H1 (cell line): ENCODE measurements around the gene TFF2.

Experiments
- BACH1 ChIP-seq: IDR thresholded peaks from 2 replicates; pipeline ENCODE4 v1.6.1; 2012; ENCODE audit warnings: low read length, improper control_type of control experiment
- CEBPB ChIP-seq: IDR thresholded peaks from 2 replicates; pipeline ENCODE4 v1.6.1; 2012; ENCODE audit warnings: low read depth, low read length
- CREB1 ChIP-seq: IDR thresholded peaks from 2 replicates; pipeline ENCODE4 v1.6.1; 2012; ENCODE audit warnings: inconsistent platforms
- EZH2 ChIP-seq: fragments of 200-600 bp; sonication (generic); IDR thresholded peaks from 2 replicates; pipeline ENCODE4 v1.7.1; 2012; ENCODE audit warnings: low read depth, mild to moderate bottlenecking, moderate library complexity, low read length, inconsistent platforms; ENCODE audit not compliant: severe bottlenecking
- GABPA ChIP-seq: IDR thresholded peaks from 2 replicates; pipeline ENCODE4 v1.6.1; 2011; ENCODE audit warnings: mild to moderate bottlenecking, low read length, moderate library complexity, borderline replicate concordance; ENCODE audit not compliant: insufficient read depth
- HDAC6 ChIP-seq: IDR thresholded peaks from one replicate; pipeline ENCODE4 v1.7.1; 2012; ENCODE audit warnings: low read depth, mild to moderate bottlenecking, inconsistent platforms, low read length, moderate library complexity
- JUN ChIP-seq: IDR thresholded peaks from 2 replicates; pipeline ENCODE4 v1.6.1; 2011; ENCODE audit warnings: low read depth, mild to moderate bottlenecking, improper control_type of control experiment, low read length
- MAX ChIP-seq: IDR thresholded peaks from 2 replicates; pipeline ENCODE4 v1.6.1; 2012; ENCODE audit warnings: inconsistent platforms
- PHF8 ChIP-seq: fragments of 200-600 bp; sonication (generic); conservative IDR thresholded peaks from 2 replicates; pipeline ENCODE4 v1.7.1; 2012; ENCODE audit warnings: low read depth, mild to moderate bottlenecking, inconsistent platforms, low read length, moderate library complexity
- POLR2A ChIP-seq, 2 experiments: IDR thresholded peaks; 1 replicate in 1 of 2; 2 replicates in 1 of 2; pipeline ENCODE4 v1.6.1; 2011; ENCODE audit warnings: low read depth in 2 of 2, low read length in 2 of 2, mild to moderate bottlenecking in 2 of 2; ENCODE audit errors: control extremely low read depth in 1 of 2
- SUZ12 ChIP-seq: fragments of 200-600 bp; sonication (generic); IDR thresholded peaks from 2 replicates; pipeline ENCODE4 v1.6.1; 2012; ENCODE audit warnings: mild to moderate bottlenecking, inconsistent platforms, low read length, moderate library complexity, mixed read lengths
- TF ChIP-seq, protein P1 (sequence below), 3 experiments: IDR thresholded peaks; 1 replicate in 2 of 3; 2 replicates in 1 of 3; pipeline versions ENCODE4 v1.5.1 to v1.6.1; 2011; ENCODE audit warnings: low read length in 3 of 3, mild to moderate bottlenecking in 3 of 3, inconsistent platforms in 2 of 3, low read depth in 1 of 3, moderate library complexity in 1 of 3; ENCODE audit not compliant: insufficient read depth in 1 of 3; ENCODE audit errors: control extremely low read depth in 1 of 3

DNA sequence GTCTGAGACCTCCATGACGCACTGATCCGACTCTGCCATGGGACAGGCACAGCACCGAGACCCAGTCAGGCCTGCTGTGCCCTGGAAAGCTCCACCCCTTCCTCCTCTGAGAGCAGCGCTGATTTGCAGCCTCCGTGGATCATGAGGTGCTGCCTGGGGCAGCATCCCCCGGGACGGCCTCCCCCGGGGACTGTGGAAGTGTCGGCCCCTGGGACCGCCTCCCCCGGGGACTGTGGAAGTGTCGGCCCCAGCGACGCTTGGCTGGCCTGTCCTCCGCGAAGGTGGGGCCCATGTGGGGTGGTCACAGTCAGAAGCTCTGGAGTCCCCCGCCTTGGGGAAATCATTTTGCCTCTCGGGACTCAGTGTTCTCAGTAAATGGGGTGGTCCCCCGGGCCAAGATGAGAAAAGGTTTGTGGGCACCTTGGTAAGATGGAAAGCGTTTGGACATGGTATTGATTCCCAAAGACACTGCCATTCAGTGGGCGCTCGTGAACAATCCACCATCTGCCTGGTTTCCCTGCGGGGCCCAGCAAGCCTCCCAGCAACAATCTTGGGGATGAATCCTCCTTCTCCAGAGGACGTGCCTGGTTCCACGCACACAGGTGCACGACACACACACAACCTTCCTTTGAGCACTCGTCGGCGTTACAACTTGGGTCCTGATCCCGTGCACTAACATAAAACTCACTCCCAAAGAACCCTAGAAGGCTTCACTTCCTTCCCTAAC, 3.0 kb downstream of the TFF2 start:
- TF ChIP-seq, protein P1, sequence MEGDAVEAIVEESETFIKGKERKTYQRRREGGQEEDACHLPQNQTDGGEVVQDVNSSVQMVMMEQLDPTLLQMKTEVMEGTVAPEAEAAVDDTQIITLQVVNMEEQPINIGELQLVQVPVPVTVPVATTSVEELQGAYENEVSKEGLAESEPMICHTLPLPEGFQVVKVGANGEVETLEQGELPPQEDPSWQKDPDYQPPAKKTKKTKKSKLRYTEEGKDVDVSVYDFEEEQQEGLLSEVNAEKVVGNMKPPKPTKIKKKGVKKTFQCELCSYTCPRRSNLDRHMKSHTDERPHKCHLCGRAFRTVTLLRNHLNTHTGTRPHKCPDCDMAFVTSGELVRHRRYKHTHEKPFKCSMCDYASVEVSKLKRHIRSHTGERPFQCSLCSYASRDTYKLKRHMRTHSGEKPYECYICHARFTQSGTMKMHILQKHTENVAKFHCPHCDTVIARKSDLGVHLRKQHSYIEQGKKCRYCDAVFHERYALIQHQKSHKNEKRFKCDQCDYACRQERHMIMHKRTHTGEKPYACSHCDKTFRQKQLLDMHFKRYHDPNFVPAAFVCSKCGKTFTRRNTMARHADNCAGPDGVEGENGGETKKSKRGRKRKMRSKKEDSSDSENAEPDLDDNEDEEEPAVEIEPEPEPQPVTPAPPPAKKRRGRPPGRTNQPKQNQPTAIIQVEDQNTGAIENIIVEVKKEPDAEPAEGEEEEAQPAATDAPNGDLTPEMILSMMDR (IDR thresholded peaks at IDR 0.05; ENCODE audit: control extremely low read depth in 1 of 3, insufficient read depth in 1 of 3, low read depth in 1 of 3, low read length in 3 of 3), result no peak
- TF ChIP-seq MAX (no peak), CREB1 (no peak), SUZ12 (no peak), EZH2 (no peak), HDAC6 (no peak), POLR2A (IDR thresholded peaks at IDR 0.05; ENCODE audit: control extremely low read depth in 1 of 2, low read depth in 2 of 2, low read length in 2 of 2) (no peak), BACH1 (no peak), PHF8 (no peak), GABPA (no peak), CEBPB (no peak), JUN (no peak)
